IPS DF 6.9 (cell line): Measurements from ENCODE around the gene KRTAP12-2.
"Not testable (repeated sequence)": the region's sequence is repeated elsewhere in the genome, so short reads cannot be mapped to it uniquely, and the experiment has no call there.

Experiments used
- DNase-seq: peaks from one replicate; pipeline ENCODE4 v3.0.0-alpha.2; 2013; ENCODE audit warnings: low read depth, low spot score
- H3K27ac ChIP-seq: one replicate; pipeline ENCODE4 v1.5.1; 2013; ENCODE audit warnings: low read length, control low read depth
- H3K27me3 ChIP-seq: 2 replicates; pipeline ENCODE4 v1.6.1; 2013; ENCODE audit warnings: mild to moderate bottlenecking, low read length; ENCODE audit not compliant: control insufficient read depth, insufficient read depth
- H3K36me3 ChIP-seq: 2 replicates; pipeline ENCODE4 v1.6.1; 2013; ENCODE audit warnings: low read length; ENCODE audit not compliant: control insufficient read depth, insufficient read depth
- H3K4me1 ChIP-seq: 2 replicates; pipeline ENCODE4 v1.6.1; 2013; ENCODE audit warnings: low read length; ENCODE audit not compliant: control insufficient read depth, insufficient read depth
- H3K4me3 ChIP-seq: 2 replicates; pipeline ENCODE4 v1.5.1; 2013; ENCODE audit warnings: mild to moderate bottlenecking, low read length
- H3K9me3 ChIP-seq: 2 replicates; pipeline ENCODE4 v1.6.1; 2013; ENCODE audit warnings: low read length, inconsistent platforms; ENCODE audit not compliant: control insufficient read depth, insufficient read depth
- WGBS: extraction: QIAGEN DNeasy Blood & Tissue Kit; methylation state at CpG from one replicate; pipeline ENCODE4 v1.1.7; 2013; ENCODE audit warnings: mixed read lengths, missing lambda C conversion rate; ENCODE audit not compliant: insufficient read length, insufficient coverage; 5-methylcytosine and 5-hydroxymethylcytosine counted together

KRTAP12-2 gene

GRCh38 chr21:44692798-44693512 is 26.2 kb upstream of the KRTAP12-2 start:
- no peak for DNase-seq
- Histone ChIP-seq H3K27ac (no peak overlapping the region), H3K9me3 (no peaks in the 10 kb centered on the region), H3K4me3 (no peak overlapping the region), H3K4me1 (peaks cover 6% of the 10 kb centered on the region), H3K27me3 (no peaks in the 10 kb centered on the region), H3K36me3 (no peaks in the 10 kb centered on the region)
- WGBS: no CpG with 5 or more reads among the region's 2 CpGs

- no peaks in the 10 kb centered on the region for H3K27me3 ChIP-seq
- no CpG with 5 or more reads among the region's 2 CpGs for WGBS
- H3K9me3 ChIP-seq: no peaks in the 10 kb centered on the region
- no peaks in the 10 kb centered on the region for H3K36me3 ChIP-seq
- no peak overlapping the region for H3K27ac ChIP-seq
- no peak overlapping the region for H3K4me3 ChIP-seq
- peaks cover 6% of the 10 kb centered on the region for H3K4me1 ChIP-seq
- DNase-seq: no peak
Observed at GRCh38 chr21:44691686-44692085, 25.0 kb upstream of the KRTAP12-2 start.

- not testable (repeated sequence) for H3K4me1 ChIP-seq, H3K4me3 ChIP-seq, DNase-seq, H3K36me3 ChIP-seq, H3K27ac ChIP-seq, H3K27me3 ChIP-seq, H3K9me3 ChIP-seq
- no CpG with 5 or more reads among the region's 3 CpGs for WGBS
Observed at GRCh38 chr21:44689740-44690139, 23.0 kb upstream of the KRTAP12-2 start.

- no peak overlapping the region for H3K27ac ChIP-seq
- no peak overlapping the region for H3K4me3 ChIP-seq
- no peaks in the 10 kb centered on the region for H3K27me3 ChIP-seq
- peaks cover 7% of the 10 kb centered on the region for H3K4me1 ChIP-seq
- no peaks in the 10 kb centered on the region for H3K9me3 ChIP-seq
- no peak for DNase-seq
- WGBS: no CpG with 5 or more reads among the region's 11 CpGs
- no peaks in the 10 kb centered on the region for H3K36me3 ChIP-seq
Observed at GRCh38 chr21:44687671-44688070, 20.9 kb upstream of the KRTAP12-2 start.

GRCh38 chr21:44686843-44687561 is 20.3 kb upstream of the KRTAP12-2 start:
- WGBS: no CpG with 5 or more reads among the region's 25 CpGs
- Histone ChIP-seq H3K27ac (no peak overlapping the region), H3K9me3 (no peaks in the 10 kb centered on the region), H3K36me3 (no peaks in the 10 kb centered on the region), H3K4me3 (no peak overlapping the region), H3K27me3 (no peaks in the 10 kb centered on the region), H3K4me1 (peaks cover 7% of the 10 kb centered on the region)
- no peak for DNase-seq

- no CpG with 5 or more reads among the region's 14 CpGs for WGBS
- Histone ChIP-seq H3K27ac (no peak overlapping the region), H3K36me3 (no peaks in the 10 kb centered on the region), H3K27me3 (no peaks in the 10 kb centered on the region), H3K4me1 (peaks cover 7% of the 10 kb centered on the region), H3K4me3 (no peak overlapping the region), H3K9me3 (no peaks in the 10 kb centered on the region)
- DNase-seq: no peak
Observed at GRCh38 chr21:44686000-44686781, 19.5 kb upstream of the KRTAP12-2 start.

GRCh38 chr21:44685050-44685449 is 18.3 kb upstream of the KRTAP12-2 start:
- WGBS: no CpG with 5 or more reads among the region's 6 CpGs
- not testable (repeated sequence) for H3K4me1 ChIP-seq, DNase-seq, H3K36me3 ChIP-seq, H3K27me3 ChIP-seq, H3K9me3 ChIP-seq, H3K4me3 ChIP-seq, H3K27ac ChIP-seq

- WGBS: no CpG with 5 or more reads among the region's 6 CpGs
- H3K4me3 ChIP-seq: no peak overlapping the region
- H3K27me3 ChIP-seq: no peaks in the 10 kb centered on the region
- no peaks in the 10 kb centered on the region for H3K36me3 ChIP-seq
- no peak overlapping the region for H3K27ac ChIP-seq
- no peaks in the 10 kb centered on the region for H3K9me3 ChIP-seq
- no peak for DNase-seq
- H3K4me1 ChIP-seq: peaks cover 7% of the 10 kb centered on the region
Observed at GRCh38 chr21:44684483-44684882, 17.8 kb upstream of the KRTAP12-2 start.

GRCh38 chr21:44684077-44684476 is 17.4 kb upstream of the KRTAP12-2 start:
- Histone ChIP-seq H3K27me3 (no peaks in the 10 kb centered on the region), H3K9me3 (no peaks in the 10 kb centered on the region)
- WGBS: no CpG with 5 or more reads among the region's 7 CpGs

GRCh38 chr21:44682580-44683151 is 15.9 kb upstream of the KRTAP12-2 start:
- Histone ChIP-seq H3K27ac (no peak overlapping the region), H3K4me1 (peaks cover 7% of the 10 kb centered on the region), H3K36me3 (no peaks in the 10 kb centered on the region), H3K4me3 (no peak overlapping the region), H3K27me3 (no peaks in the 10 kb centered on the region), H3K9me3 (no peaks in the 10 kb centered on the region)
- DNase-seq: no peak
- no CpG with 5 or more reads among the region's 15 CpGs for WGBS

More at GRCh38 chr21:44684077-44684476, 17.4 kb upstream of the KRTAP12-2 start:
- no peak overlapping the region for H3K4me3 ChIP-seq
- no peak overlapping the region for H3K27ac ChIP-seq
- peaks cover 7% of the 10 kb centered on the region for H3K4me1 ChIP-seq
- H3K36me3 ChIP-seq: no peaks in the 10 kb centered on the region
- no peak for DNase-seq
